HG02884 (cell line): ENCODE results near the gene ANKRD6.

ENCODE experiments used
- ATAC-seq: cut with Tn5 transposase; IDR thresholded peaks from one replicate; pipeline ENCODE4 v1.9.1; 2021; ENCODE audit warnings: mild to moderate bottlenecking, moderate library complexity; ENCODE audit not compliant: unreplicated experiment

ANKRD6 gene

GRCh38 chr6:89555806-89556205 lies 122.9 kb downstream of the ANKRD6 start:
- no peak for ATAC-seq

GRCh38 chr6:89559487-89559886 lies 126.5 kb downstream of the ANKRD6 start:
- no peak for ATAC-seq

- no peak for ATAC-seq
Observed at GRCh38 chr6:89562093-89562973, 129.4 kb downstream of the ANKRD6 start.

GRCh38 chr6:89563866-89564265 lies 130.9 kb downstream of the ANKRD6 start:
- no peak for ATAC-seq

GRCh38 chr6:89564752-89565427 lies 131.9 kb downstream of the ANKRD6 start:
- ATAC-seq, result no peak

- ATAC-seq, result no peak
Observed at GRCh38 chr6:89566008-89566800, 133.3 kb downstream of the ANKRD6 start.

- ATAC-seq, result no peak
Observed at GRCh38 chr6:89566930-89567629, 134.1 kb downstream of the ANKRD6 start.

GRCh38 chr6:89567630-89568390 lies 134.9 kb downstream of the ANKRD6 start:
- no peak for ATAC-seq

- no peak for ATAC-seq
Observed at GRCh38 chr6:89574910-89575561, 142.1 kb downstream of the ANKRD6 start.

GRCh38 chr6:89575562-89575960 lies 142.6 kb downstream of the ANKRD6 start:
- no peak for ATAC-seq

GRCh38 chr6:89580997-89581666 lies 148.2 kb downstream of the ANKRD6 start:
- no peak for ATAC-seq

- no peak for ATAC-seq
Observed at GRCh38 chr6:89581689-89582088, 148.7 kb downstream of the ANKRD6 start.

- no peak for ATAC-seq
Observed at GRCh38 chr6:89582669-89583325, 149.8 kb downstream of the ANKRD6 start.

- no peak for ATAC-seq
Observed at GRCh38 chr6:89583559-89583958, 150.6 kb downstream of the ANKRD6 start.

- no peak for ATAC-seq
Observed at GRCh38 chr6:89584539-89584938, 151.6 kb downstream of the ANKRD6 start.

- ATAC-seq, result no peak
Observed at GRCh38 chr6:89585154-89585553, 152.2 kb downstream of the ANKRD6 start.

GRCh38 chr6:89589297-89590025 lies 156.5 kb downstream of the ANKRD6 start:
- no peak for ATAC-seq

- ATAC-seq, result no peak
Observed at GRCh38 chr6:89590133-89590532, 157.2 kb downstream of the ANKRD6 start.
